GM19324 (cell line): ENCODE data around the gene NPC2.
"Not testable (repeated sequence)": the region's sequence is repeated elsewhere in the genome, so short reads cannot be mapped to it uniquely, and the experiment has no call there.

ENCODE experiments used
- ATAC-seq: cut with Tn5 transposase; IDR thresholded peaks from one replicate; pipeline ENCODE4 v1.9.1; 2021; ENCODE audit warnings: mild to moderate bottlenecking, moderate library complexity; ENCODE audit not compliant: unreplicated experiment, low FRiP score

Gene NPC2

DNA sequence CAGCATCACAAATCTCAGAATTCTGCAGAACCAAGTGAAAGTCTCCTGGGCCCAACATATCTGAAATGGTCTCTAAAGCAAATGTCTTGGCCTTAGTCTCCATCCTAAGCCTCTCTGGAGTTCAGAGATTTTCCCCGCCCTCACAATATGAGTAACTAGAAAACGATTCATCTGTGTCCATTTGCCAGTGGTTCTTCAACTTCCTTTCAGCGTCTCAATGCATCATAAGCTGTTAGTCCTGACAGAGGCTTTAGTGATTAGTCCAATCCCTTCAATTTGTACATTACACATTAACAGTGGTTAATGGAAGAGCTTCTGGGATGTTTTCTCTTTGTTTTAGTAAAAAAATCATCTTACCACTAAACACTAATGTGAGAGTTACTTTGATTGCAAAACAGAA is 17.4 kb downstream of the NPC2 start:
- ATAC-seq: no peak

DNA sequence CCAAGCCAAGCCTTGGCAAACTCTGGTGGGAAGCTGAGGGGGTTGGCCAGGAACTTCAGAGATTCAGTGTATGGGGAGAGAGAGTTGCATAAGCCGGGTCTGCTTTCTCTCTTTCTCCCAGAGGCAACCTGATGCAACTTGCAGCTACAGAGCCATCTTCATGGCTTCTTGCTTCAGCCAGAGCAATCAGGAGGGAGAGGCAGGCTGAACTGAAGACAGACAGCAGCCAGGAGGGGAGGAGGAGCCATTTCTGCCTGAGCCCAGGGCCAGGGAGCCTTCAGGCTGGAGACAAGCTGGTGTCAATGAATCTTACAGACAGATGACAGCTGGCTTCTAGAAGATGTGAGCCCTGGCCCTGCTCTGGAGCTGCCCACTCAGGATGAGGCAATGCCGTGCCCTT is 18.7 kb downstream of the NPC2 start:
- no peak for ATAC-seq

DNA sequence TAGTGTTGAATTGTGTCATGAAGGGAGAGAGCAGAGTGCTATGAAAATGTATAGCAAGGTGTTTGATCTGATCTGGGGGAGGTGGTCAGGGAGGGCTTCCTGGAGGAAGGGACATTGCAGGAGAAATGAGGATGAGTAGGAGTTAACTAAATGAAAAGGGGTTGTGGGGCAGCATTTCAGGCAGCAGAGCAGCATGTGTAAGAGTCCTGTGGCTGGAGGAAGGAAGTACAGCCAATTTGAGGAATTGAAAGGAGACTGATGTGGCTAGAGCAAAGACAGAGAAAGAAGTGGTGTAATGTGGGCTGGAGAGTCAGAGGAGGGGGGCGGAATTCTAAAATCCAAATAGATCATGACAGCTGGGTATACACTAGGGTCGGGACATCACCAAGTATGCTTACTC is 20.5 kb downstream of the NPC2 start:
- no peak for ATAC-seq

DNA sequence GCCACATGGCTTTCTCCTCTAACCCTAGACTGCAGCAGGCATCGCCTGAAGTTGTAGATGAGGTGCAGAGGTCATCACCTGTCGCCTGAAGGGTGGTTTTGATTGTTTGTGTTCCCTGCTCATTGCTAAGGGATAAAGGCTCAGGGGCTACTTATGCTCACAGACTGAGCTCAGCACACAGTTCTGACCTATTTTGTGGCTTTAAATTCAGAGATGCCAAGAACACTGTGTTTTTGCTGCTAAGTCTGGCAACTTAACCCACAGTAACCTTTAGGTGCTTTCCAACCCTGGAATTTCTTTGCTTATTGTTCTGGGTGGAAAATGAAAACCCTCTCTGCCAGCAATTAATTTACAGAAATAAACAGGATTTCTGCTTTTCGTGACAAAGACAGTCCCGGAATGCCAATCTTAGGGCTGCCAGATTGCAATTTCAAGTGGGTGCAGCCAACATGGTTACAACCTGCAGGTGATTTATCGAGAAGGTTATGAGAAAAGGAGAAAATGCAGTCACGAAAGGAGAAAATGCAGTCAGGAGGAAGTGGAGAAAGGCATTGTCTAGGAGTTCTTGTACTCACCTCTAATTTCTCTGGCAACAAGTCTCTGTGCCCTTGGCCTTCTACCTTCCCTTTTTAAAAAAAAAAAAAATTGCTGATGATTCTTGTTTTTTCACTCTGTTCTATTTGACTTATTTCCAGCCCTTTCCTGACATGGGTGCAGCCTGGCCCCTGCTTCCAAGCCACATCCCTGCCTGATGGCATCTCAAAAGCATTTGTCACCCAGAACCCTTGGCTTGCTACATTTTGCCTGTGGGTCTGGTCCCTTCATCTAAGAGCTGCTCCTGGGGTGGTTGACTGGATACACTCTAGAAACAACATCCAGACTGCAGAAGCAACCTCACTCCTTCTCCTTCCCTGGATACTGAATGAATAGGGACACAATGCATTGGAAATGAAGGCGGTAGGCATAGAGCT is 23.3 kb downstream of the NPC2 start:
- no peak for ATAC-seq

DNA sequence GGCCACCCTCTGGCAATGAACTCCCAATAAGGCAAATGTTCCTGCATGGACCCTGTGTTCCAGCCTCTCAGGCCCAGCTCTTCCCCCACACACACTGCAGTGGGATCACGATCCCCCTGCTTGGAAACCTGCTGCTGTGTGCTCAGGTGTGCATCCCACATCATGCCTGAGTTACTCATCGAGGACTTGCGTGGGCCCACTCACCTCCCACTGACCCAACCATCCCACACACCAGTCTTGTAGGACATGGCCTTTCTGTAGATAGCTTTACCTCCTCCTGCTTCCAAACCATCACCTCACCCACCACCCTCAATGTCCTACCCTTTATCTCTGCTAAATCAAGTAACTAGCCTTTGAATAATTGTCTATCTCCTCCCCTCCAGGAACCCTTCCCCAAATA is 24.6 kb downstream of the NPC2 start:
- ATAC-seq: no peak

DNA sequence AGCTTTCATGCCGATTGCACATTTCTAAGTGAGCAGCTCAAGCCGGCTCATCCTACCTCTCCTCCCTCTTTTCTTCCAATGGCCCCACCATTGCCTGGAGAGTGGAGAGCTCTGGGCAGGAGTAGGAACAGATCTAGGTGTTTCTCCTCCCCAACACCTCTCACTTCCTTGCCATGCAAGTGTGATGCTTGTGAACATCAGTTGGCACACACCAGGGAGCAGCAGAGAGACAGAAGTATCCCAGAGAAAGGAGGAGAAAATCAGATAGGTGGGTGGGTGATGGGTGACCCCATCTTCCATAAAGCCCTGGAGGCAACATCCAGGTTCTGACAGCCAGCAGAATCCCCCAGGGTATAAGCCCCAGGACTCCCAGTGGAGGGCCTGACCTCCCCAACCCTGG is 27.8 kb downstream of the NPC2 start:
- no peak for ATAC-seq

DNA sequence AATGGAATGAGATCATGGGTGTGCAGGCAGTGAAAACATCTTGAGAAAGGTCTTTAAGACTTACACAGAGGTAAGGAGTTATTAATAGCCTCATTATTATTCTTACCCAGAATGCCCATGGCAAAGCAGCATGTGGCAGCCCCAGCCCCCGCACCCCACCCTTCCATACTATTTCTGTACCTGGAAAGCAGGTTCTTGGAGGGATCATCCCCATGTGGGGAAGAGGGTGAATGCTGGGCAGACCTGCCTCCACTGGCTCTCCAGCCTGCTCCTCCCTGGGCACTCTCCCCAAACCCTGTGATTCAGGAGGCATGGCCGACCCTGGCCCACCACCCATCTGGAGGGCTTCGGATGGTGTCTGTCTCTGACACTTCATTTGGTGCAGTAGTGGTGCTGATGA is 28.3 kb downstream of the NPC2 start:
- no peak for ATAC-seq

DNA sequence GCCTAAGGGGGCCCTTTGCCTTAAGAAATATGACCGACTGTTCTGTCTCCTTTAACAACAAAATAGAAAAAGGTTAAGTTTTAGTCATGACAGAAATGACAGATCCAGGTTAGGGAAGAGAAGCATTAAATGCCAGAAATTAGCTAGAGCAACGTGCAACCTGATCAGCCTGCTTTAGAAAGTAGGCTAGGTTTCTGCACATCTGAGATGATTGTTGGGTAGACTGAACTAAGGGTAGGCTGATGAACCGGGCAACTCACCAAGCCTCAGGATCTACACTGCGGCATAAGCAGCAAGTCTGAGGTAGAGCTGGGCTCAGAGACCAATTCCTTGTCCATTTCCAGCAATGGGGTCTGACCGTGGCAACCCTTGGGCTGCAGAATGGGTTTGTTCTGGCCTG is 29.4 kb downstream of the NPC2 start:
- no peak for ATAC-seq

DNA sequence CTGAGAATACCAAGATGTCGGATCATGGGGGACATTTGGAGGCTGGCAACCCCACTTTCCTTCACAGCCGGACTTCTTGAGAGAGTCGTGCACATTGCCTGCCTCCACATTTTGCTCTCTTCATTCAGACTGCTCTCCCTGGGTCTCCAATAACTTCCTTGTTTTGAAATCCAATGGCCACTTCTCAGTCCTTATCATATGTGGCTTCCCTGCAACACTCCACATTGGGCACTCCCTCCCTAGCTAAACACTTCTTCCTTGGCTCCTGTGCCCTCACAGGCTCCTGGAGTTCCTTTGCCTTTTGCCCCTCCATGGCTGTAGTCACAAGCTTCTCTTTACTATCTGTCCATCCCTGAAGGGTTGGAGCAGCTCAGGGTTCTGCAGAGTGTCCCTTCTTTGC is 30.1 kb downstream of the NPC2 start:
- no peak for ATAC-seq

DNA sequence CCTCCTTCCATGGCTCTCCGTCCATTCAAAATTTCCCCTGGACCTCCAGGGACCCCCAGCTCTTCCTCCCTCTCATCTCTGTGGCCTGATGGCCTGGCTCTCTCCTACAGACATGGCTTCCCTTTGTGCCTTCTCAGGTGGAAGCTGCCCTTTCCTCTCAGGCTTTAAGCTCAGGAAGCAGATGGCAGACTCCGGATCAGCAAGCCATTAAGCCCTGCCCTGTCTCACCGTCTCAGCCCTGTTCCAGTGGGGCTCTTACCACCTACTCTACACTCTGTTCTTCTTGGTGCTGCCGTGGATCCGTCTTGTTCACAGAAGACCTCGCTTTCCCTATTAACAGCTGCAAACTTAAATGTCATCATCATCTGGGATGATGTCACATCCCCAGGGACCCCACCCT is 33.1 kb downstream of the NPC2 start:
- no peak for ATAC-seq

DNA sequence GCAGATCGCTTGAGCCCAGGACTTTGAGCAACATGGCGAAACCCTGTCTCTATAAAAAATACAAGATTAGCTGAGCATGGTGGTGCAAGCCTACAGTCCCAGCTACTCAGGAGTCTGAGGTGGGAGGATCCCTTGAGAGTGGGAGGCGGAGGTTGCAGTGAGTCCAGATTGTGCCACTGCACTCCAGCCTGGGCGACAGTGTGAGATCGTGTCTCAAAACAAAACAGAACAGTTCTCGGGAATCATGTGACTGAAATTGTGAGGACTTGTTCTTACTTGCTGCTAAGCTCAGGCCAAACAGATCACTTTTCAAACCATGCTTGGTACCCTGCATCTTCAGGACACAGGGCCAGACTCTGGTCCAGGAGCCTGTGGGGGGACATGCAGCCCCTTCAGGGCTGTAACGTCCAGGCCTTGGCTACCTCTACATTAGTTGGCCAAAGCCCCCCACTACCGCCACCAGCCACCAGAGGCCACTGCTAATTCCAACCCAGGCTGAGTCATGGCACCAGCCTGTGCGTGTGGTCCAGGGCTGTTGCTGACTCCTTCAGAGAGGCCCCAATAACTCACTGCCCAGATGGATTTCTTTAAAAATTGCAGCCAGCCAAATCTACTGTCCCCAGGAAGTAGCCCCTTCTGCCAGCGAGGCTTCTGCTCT is 33.7 kb downstream of the NPC2 start:
- ATAC-seq: no peak

DNA sequence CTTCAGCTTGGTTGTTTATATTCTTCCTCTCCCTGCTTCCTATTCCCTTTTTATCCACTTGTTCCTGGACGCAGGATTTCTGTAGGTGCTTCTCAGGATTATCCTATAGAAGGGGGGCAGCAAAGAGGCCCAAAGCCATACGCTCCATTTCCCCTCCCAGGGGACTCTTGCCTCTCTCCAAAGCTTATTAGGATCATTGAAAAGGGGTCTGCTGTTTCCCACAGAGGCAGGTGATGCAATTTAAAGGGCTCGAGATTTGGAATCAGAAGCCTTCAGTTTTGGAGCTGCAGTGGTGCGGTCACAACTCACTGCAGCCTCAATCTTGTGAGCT is 35.6 kb downstream of the NPC2 start:
- no peak for ATAC-seq

DNA sequence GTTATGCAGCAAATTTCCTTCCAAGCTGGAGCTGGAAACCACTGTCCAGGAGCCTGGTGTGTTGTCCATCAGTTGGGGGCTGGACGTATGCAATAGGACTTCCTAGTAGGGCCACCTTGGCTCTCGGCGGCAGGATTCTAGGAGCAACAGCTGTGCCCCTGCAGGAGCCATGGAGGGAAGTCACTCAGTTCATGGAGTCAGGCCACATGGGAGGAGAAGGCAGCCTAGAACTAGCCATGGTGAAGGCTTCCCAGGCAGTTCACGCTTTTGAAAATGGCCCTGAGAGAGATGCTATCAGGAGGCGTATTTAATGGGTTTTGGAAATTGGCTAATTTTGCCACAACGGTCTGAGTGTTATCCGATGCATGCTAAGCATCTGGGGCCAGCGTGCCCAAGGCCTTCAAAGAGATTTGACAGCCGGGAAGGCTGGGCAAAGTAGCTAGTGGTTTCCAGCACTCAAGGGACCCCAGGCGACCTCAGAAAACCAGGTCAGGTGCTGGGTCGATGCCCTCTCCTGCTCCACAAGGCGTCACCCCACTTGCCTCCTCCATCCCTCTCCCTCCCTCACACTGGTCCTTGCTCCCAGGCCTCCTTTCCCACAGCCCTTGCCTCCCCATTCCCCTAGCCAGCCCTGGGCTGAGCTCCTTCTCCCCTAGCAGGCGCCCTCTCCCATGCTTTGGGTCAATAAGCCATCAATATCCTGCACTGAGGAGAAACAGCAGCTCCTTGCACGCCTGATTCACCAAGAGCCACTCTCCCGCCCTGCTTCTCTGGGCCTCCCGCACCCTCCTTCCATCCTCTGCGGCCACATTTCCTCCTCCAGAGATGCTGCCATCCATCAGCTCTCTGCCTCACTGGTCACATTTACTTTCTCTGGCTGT is 36.2 kb downstream of the NPC2 start:
- ATAC-seq: no peak

DNA sequence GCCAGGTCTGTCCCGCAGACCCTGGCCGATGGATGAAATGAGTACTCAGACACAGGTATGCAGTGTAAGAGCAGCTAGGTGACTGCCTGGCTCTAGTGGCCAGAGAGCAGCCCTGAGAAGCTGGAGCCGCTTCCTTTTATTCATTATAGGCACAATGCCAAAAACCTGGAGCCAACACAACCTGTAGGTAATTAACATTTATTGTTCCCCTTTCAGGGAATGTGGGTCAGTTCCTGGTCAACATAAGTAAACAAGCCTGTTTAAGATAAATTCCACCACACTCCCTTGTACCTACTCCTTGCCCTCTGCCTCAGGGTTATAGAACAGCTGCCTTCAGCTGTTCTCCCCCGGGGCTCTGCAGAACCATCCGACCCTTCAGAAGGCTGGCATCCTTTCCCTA is 38.7 kb downstream of the NPC2 start:
- not testable (repeated sequence) for ATAC-seq

DNA sequence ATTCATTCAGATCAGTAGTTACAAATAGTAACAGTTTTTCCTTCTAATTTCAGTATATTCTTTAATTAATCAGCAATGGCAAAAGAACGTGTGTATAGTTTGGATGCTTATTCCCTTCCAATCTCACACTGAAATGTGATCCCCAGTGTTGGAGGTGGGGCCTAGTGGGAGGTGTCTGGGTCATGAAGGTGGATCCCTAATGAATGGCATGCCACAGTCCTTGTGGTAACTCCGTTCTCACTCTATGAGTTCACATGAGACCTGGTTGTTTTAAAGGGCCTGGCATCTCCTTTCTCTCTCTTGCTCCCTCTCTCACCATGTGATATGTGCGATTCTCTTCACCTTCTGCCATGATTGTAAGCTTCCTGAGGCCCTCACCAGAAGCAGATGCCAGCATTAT is 48.2 kb downstream of the NPC2 start:
- no peak for ATAC-seq

DNA sequence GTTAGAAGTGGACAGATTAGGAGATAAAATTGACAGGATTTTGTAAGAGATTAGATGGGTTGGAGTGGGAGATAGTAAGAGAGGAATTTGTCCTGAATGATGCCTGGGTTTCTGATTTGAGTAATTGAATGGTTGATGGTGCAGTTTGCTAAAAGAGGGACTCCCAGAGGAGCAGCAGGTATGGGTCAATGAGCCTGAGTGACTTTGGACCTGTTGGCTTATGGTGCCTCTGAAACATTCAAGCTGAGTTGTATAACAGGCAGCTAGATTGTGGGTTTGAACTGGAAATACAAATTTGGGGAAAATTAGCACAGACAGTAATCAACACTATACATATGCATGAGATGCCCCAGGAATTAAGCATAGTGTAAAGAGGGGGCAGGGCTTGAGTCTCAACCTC is 50.3 kb downstream of the NPC2 start:
- no peak for ATAC-seq

DNA sequence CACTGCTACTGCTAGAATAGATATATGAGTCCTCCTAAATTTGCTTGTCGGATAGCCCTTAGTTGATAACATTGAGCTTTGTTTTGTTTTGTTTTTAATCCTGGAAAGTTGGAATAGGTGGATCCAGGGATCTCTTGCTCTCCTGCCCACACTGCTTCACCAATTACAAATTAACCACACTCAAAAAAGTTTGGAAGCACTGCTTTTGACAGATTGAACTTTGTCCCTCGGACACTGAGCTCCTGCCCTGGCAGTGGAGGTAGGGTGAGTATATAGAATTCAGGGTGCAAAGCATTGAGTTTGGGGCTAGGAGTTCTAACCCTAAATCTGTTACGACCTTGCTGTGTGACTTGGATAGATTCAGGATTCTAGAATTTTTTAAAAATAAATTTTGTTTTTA is 52.0 kb downstream of the NPC2 start:
- ATAC-seq: no peak

DNA sequence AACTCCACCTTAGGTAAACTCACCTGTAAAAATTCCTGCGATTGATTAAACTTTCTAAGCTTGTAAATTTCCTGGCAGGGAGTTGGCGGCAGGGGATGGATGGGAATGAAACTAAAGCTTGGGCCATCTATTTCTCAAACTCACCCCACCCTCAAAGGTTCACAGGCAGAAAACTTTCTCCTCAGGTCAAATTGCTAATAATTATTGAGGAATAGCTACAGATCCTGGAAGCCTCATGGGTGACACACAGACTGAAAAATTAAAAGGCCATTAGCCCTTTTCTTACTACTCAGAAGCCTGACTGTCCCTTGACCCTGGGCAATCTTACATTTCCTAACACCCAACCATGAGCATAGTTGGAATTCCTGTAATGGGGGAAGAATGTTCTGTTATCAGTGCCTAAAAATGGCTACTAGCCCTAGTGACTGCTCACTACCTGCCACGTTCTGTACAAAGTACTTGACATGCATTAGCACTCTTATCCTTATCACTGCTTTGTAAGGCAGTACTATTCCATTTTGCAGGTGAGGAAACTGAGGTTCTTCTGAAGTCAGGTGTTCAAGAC is 54.7 kb downstream of the NPC2 start:
- no peak for ATAC-seq

DNA sequence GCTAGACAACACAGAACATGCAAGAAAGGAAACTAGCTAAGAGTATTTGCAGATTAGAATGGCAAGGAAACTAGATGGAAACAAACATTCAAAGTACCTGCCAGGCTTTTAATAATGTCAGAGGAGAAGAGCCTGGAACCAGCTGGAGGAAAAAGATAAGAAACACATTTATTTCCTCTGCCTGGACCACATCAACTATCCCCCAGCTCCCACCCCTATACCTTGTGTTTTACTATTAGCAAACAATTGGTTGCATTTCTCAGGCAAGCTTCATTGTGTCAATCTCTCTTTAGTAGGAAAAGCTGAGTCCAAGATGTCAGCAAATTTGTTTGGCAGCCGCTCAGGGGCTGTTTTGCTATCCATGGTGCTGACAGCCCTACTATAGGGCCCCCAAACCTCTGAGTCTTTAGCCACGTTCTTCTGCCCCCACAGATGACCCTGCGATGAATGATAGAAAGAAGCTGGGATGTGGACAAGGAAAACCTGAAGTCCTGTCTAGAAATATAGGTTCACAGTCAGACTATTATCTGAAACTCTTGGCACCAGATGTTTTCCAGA is 55.5 kb downstream of the NPC2 start:
- ATAC-seq: no peak

DNA sequence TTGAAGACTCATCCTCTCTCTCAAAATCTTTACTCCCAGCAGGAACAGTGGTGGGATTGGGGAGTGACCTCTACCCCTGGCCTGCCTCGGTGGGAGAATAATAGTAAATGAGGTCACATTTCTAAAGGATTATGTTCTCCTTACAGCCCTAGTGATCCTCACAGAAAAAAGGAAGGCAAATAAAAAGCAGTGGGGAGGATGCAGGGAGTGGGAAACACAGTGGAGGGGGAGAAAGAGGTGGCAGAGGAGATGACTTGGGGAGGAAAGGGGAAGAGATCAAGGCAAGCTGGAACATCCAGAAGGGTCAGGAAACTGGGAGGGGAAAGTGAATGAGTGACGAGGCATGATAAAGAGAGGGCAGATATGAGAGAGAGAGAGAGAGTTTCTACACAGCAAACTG is 58.8 kb downstream of the NPC2 start:
- no peak for ATAC-seq

DNA sequence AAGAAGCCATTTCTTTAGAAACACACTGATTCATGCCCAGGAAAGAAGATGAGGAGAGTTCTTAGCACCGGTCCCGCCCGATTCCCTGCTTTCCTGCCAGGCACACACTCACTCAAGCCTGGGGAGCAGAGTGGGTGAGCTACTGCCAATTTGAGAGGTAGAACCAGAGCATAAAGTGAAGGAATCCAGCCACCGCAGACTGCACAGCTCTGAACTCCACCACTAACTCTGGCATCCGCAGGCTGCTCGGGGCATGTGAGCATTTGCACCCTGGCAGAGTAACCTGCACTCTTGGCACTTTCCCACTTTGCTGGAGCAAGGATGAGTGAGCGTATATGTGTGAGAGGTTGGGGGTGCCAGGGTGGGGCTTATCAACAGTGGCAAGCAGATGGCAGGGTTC is 63.1 kb downstream of the NPC2 start:
- no peak for ATAC-seq
